ENCODE results near the gene ZNF526. TPM values are rescaled to one million over a fixed set of nuclear protein-coding genes. Genes with fewer than 3 reads are reported as not detected.

Gene ZNF526
- total RNA-seq, 1 donor from 2014 or later: 6.5 TPM

- no peak for TF ChIP-seq EZH2phosphoT487 (IDR thresholded peaks at IDR 0.05)
- TF ChIP-seq EZH2 (IDR thresholded peaks at IDR 0.05): no peak
- TF ChIP-seq, protein P1, sequence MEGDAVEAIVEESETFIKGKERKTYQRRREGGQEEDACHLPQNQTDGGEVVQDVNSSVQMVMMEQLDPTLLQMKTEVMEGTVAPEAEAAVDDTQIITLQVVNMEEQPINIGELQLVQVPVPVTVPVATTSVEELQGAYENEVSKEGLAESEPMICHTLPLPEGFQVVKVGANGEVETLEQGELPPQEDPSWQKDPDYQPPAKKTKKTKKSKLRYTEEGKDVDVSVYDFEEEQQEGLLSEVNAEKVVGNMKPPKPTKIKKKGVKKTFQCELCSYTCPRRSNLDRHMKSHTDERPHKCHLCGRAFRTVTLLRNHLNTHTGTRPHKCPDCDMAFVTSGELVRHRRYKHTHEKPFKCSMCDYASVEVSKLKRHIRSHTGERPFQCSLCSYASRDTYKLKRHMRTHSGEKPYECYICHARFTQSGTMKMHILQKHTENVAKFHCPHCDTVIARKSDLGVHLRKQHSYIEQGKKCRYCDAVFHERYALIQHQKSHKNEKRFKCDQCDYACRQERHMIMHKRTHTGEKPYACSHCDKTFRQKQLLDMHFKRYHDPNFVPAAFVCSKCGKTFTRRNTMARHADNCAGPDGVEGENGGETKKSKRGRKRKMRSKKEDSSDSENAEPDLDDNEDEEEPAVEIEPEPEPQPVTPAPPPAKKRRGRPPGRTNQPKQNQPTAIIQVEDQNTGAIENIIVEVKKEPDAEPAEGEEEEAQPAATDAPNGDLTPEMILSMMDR (IDR thresholded peaks at IDR 0.05): no peak
- H3K36me3 Mint-ChIP-seq: peaks cover 4% of the 10 kb centered on the region
- DNase-seq (ENCODE audit: low spot score): no peak
- H3K4me1 ChIP-seq: peaks cover 8% of the 10 kb centered on the region
- H3K9ac ChIP-seq: no peak overlapping the region
- H3K79me2 ChIP-seq (ENCODE audit: low read depth): peaks cover 33% of the 10 kb centered on the region
- H3K4me3 Mint-ChIP-seq: peak overlapping the region; percentile 93
- H3K4me1 Mint-ChIP-seq: peaks cover 46% of the 10 kb centered on the region
- peaks cover 69% of the 10 kb centered on the region for H4K20me1 ChIP-seq (ENCODE audit: low read depth)
- H3F3A ChIP-seq (ENCODE audit: low read depth): peaks cover 43% of the 10 kb centered on the region
- no peak overlapping the region for H2AFZ ChIP-seq (replicated peaks)
- H3K27me3 ChIP-seq: no peaks in the 10 kb centered on the region
- no peaks in the 10 kb centered on the region for H3K9me3 ChIP-seq (ENCODE audit: low read depth)
- H3K4me2 ChIP-seq: no peak overlapping the region
- peak overlapping the region; percentile 82 for H3K27ac Mint-ChIP-seq
- H3K36me3 ChIP-seq: no peaks in the 10 kb centered on the region
- H3K9me3 Mint-ChIP-seq: no peaks in the 10 kb centered on the region
- peaks cover 3% of the 10 kb centered on the region for H3K27me3 Mint-ChIP-seq (ENCODE audit: insufficient read depth, low read depth)
- no peak overlapping the region for H3K4me3 ChIP-seq
- H3K27ac ChIP-seq: no peak overlapping the region
Measured at GRCh38 chr19:42245231-42245630, 25.1 kb downstream of the ZNF526 start.

DNA sequence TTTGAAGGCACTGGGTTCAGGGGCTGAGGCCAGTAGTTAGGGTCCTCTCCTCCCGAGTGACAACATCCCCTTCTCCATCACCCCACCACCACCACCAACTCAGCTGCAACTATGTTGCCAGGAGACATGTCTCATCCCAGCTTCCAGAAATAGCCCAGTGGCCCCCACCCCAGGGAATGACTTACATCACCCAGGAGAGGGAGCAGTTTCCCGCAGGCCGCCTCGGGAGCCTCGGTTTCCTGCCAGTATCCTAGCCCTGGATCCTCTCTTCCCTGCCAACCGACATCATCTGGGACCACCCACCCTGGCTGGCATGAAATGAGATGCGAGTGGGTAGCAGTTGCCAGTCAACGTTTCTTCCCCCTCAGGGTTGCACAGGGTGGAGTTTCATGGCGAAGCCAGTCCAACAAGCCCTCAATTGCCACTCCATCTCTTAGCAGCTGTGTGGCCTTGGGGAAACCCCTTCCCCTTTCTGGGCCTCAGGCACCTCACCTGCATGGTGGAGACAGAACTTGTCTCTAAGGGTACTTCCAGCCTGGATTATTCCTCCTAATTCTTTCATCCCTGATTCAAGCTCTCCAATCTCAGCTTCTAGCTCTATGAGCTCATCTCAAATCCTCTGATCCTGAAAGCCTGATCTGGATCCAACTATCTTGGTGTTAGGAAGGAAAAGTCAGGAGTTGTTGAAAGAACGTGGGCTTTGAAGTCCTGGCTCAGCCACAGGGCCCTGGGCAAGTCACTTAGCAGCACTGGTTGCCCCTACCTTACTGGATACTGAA lies 26.2 kb downstream of the ZNF526 start:
- peaks cover 43% of the 10 kb centered on the region for H3F3A ChIP-seq (ENCODE audit: low read depth)
- H3K4me3 ChIP-seq: no peak overlapping the region
- no peaks in the 10 kb centered on the region for H3K27me3 ChIP-seq
- H3K4me1 ChIP-seq: peaks cover 3% of the 10 kb centered on the region
- Mint-ChIP-seq H3K27me3 (ENCODE audit: insufficient read depth, low read depth) (peaks cover 3% of the 10 kb centered on the region), H3K4me3 (peak overlapping the region; percentile 24), H3K27ac (no peak overlapping the region), H3K4me1 (peaks cover 43% of the 10 kb centered on the region), H3K9me3 (no peaks in the 10 kb centered on the region), H3K36me3 (peaks cover 2% of the 10 kb centered on the region)
- H3K4me2 ChIP-seq: no peak overlapping the region
- TF ChIP-seq, protein P1 (IDR thresholded peaks at IDR 0.05): peak; percentile 60
- no peak for TF ChIP-seq EZH2 (IDR thresholded peaks at IDR 0.05)
- no peak overlapping the region for H3K27ac ChIP-seq
- no peaks in the 10 kb centered on the region for H3K9me3 ChIP-seq (ENCODE audit: low read depth)
- no peak overlapping the region for H3K9ac ChIP-seq
- H4K20me1 ChIP-seq (ENCODE audit: low read depth): peaks cover 69% of the 10 kb centered on the region
- no peak overlapping the region for H2AFZ ChIP-seq (replicated peaks)
- DNase-seq (ENCODE audit: low spot score): peak; percentile 80
- H3K36me3 ChIP-seq: no peaks in the 10 kb centered on the region
- peaks cover 33% of the 10 kb centered on the region for H3K79me2 ChIP-seq (ENCODE audit: low read depth)

- Mint-ChIP-seq H3K9me3 (no peaks in the 10 kb centered on the region), H3K4me3 (peak overlapping the region; percentile 69), H3K36me3 (peaks cover 2% of the 10 kb centered on the region), H3K27ac (no peak overlapping the region), H3K4me1 (peaks cover 44% of the 10 kb centered on the region), H3K27me3 (ENCODE audit: insufficient read depth, low read depth) (peaks cover 3% of the 10 kb centered on the region)
- peaks cover 7% of the 10 kb centered on the region for H3K4me1 ChIP-seq
- H3K36me3 ChIP-seq: no peaks in the 10 kb centered on the region
- peaks cover 33% of the 10 kb centered on the region for H3K79me2 ChIP-seq (ENCODE audit: low read depth)
- no peak for DNase-seq (ENCODE audit: low spot score)
- no peak overlapping the region for H2AFZ ChIP-seq (replicated peaks)
- TF ChIP-seq, protein P1 (IDR thresholded peaks at IDR 0.05): no peak
- TF ChIP-seq EZH2 (IDR thresholded peaks at IDR 0.05) (no peak), EZH2phosphoT487 (IDR thresholded peaks at IDR 0.05) (no peak)
- no peak overlapping the region for H3K27ac ChIP-seq
- H3K9me3 ChIP-seq (ENCODE audit: low read depth): no peaks in the 10 kb centered on the region
- H4K20me1 ChIP-seq (ENCODE audit: low read depth): peaks cover 72% of the 10 kb centered on the region
- H3K4me3 ChIP-seq: no peak overlapping the region
- no peaks in the 10 kb centered on the region for H3K27me3 ChIP-seq
- no peak overlapping the region for H3K9ac ChIP-seq
- H3F3A ChIP-seq (ENCODE audit: low read depth): peaks cover 43% of the 10 kb centered on the region
- H3K4me2 ChIP-seq: no peak overlapping the region
Measured at GRCh38 chr19:42246922-42247639, 27.0 kb downstream of the ZNF526 start.

Data from neural progenitor cell (in vitro differentiated cells).